A673 (cell line): Measurements from ENCODE around the gene KXD1.

ENCODE experiments used
- CTCF ChIP-seq: fragments of 300-800, 200-600 bp; sonication (generic); conservative IDR thresholded peaks from 2 replicates; pipeline ENCODE4 v1.5.1; 2017; ENCODE audit warnings: low read depth, mild to moderate bottlenecking, antibody characterized with exemption, low read length, moderate library complexity, mixed read lengths
- EZH2 ChIP-seq: fragments of 200-600 bp; sonication (generic); IDR thresholded peaks from 2 replicates; pipeline ENCODE4 v1.6.1; 2017; ENCODE audit warnings: borderline replicate concordance, low read depth, mild to moderate bottlenecking, mixed read lengths, antibody characterized with exemption, low read length; ENCODE audit not compliant: poor library complexity, severe bottlenecking

- TF ChIP-seq CTCF (no peak), EZH2 (no peak)
Observed at GRCh38 chr19:18591735-18592385, 34.2 kb downstream of the KXD1 start.
